Loucy (cell line): ENCODE data around the gene ATXN7L2.

Source experiments
- EZH2phosphoT487 ChIP-seq: fragments of 200-600 bp; IDR thresholded peaks from 2 replicates; pipeline ENCODE4 v1.6.1; 2018; ENCODE audit warnings: antibody characterized with exemption, mild to moderate bottlenecking, moderate library complexity, borderline replicate concordance
- TF ChIP-seq, protein P1 (sequence below): fragments of 200-600 bp; sonication (generic); conservative IDR thresholded peaks from 2 replicates; pipeline ENCODE4 v1.5.1; 2014; ENCODE audit warnings: mild to moderate bottlenecking, antibody characterized with exemption, low read length

DNA sequence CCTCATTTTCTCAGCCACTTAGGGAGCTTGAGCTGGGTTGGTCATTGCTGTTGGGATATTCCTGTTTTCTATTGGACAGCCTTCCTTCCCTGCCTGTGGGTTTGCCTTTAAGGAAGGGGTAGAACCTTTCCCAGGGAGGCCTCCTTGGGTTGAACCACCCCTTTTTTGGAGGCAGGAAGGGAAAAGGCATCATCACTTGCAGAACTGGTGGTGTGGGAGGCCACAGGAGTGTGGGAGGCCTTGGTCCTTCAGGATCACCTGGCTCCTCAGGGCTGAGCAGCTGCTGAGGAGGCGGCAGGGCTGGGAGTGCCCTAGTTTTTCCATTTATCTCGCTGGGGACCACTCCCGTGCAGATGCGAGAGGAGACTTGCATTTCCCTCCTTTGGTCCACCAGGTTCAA lies 9.5 kb downstream of the ATXN7L2 start:
- TF ChIP-seq, protein P1, sequence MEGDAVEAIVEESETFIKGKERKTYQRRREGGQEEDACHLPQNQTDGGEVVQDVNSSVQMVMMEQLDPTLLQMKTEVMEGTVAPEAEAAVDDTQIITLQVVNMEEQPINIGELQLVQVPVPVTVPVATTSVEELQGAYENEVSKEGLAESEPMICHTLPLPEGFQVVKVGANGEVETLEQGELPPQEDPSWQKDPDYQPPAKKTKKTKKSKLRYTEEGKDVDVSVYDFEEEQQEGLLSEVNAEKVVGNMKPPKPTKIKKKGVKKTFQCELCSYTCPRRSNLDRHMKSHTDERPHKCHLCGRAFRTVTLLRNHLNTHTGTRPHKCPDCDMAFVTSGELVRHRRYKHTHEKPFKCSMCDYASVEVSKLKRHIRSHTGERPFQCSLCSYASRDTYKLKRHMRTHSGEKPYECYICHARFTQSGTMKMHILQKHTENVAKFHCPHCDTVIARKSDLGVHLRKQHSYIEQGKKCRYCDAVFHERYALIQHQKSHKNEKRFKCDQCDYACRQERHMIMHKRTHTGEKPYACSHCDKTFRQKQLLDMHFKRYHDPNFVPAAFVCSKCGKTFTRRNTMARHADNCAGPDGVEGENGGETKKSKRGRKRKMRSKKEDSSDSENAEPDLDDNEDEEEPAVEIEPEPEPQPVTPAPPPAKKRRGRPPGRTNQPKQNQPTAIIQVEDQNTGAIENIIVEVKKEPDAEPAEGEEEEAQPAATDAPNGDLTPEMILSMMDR: no peak
- no peak for TF ChIP-seq EZH2phosphoT487
